K562 (cell line): ENCODE results near the gene GGCT. TPM values are rescaled to one million over a fixed set of nuclear protein-coding genes. Genes with fewer than 3 reads are reported as not detected.

ENCODE experiments used
- ASH1L ChIP-seq: fragments of 450-650 bp; IDR thresholded peaks from 2 replicates; pipeline ENCODE4 v1.6.1; 2018; ENCODE audit warnings: borderline replicate concordance, mild to moderate bottlenecking, low read depth; ENCODE audit not compliant: partially characterized antibody
- BRD4 ChIP-seq: fragments of 200-600 bp; sonication (generic); IDR thresholded peaks from 2 replicates; pipeline ENCODE4 v1.6.1; 2017; ENCODE audit warnings: inconsistent platforms
- FOXJ3 ChIP-seq: sonication (generic); formaldehyde crosslinking; IDR thresholded peaks from 2 replicates; pipeline ENCODE4 v1.4.0; 2020; ENCODE audit warnings: mild to moderate bottlenecking, missing genetic modification reagents
- GABPB1 ChIP-seq: sonication (generic); formaldehyde crosslinking; IDR thresholded peaks from 2 replicates; pipeline ENCODE4 v1.8.0; 2022; ENCODE audit warnings: mild to moderate bottlenecking, missing genetic modification reagents
- MIER1 ChIP-seq: fragments of 450-650 bp; IDR thresholded peaks from 2 replicates; pipeline ENCODE4 v1.6.1; 2016; ENCODE audit warnings: antibody characterized with exemption, mild to moderate bottlenecking, low read depth
- SLC30A9 ChIP-seq: fragments of 250-450 bp; sonication (Bioruptor Pico); IDR thresholded peaks from 2 replicates; pipeline ENCODE4 v1.8.0; 2022; ENCODE audit warnings: mild to moderate bottlenecking, moderate library complexity
- TRIM28 ChIP-seq: fragments of 450-650 bp; IDR thresholded peaks from 2 replicates; pipeline ENCODE4 v1.6.1; 2017
- polyA plus RNA-seq, 8 experiments: library from polyadenylated mRNA; depleted of rRNA in 4 of 8; stranded (reverse) in 5 of 8; unstranded in 3 of 8; fragments of >200 nt; fragmentation: Nextera tagmentation in 2 of 8; fragmentation: Illumina TruSeq in 1 of 8; extraction: Ambion mirVana in 2 of 8; extraction: Trizol in 1 of 8; gene quantifications; 2 replicates each; pipeline versions ENCODE4 v1.2.1 to v1.2.3, GENCODE V29; 2011 to 2014; ENCODE audit warnings: inconsistent platforms in 1 of 8, missing spikeins in 1 of 8
- total RNA-seq, 7 experiments: library from RNA; depleted of rRNA in 6 of 7; stranded (reverse); fragments of >200 nt in 6 of 7; fragmentation: Illumina TruSeq in 2 of 7; extraction: Trizol in 2 of 7; gene quantifications; 2 replicates each; pipeline versions ENCODE4 v1.2.1 to v1.2.3, GENCODE V29; 2011 to 2021; ENCODE audit warnings: low replicate concordance in 1 of 7
- TF ChIP-seq, protein P1 (sequence below), 2 experiments: fragments of 150-350 bp in 1 of 2; IDR thresholded peaks; 2 replicates each; pipeline ENCODE4 v1.6.1; 2012 to 2016; ENCODE audit warnings: low read depth in 2 of 2, low read length in 2 of 2, mild to moderate bottlenecking in 1 of 2, moderate library complexity in 1 of 2
- TF ChIP-seq, protein P2 (sequence below): fragments of 250-450 bp; sonication (Bioruptor Pico); IDR thresholded peaks from 2 replicates; pipeline ENCODE4 v1.4.0; 2020; ENCODE audit warnings: mild to moderate bottlenecking, moderate library complexity

GGCT gene
- total and polyA plus RNA-seq, 9 of the 15 experiments (the other 6 are each of a cell fraction or from before 2014, with no cell fraction given): 79.0 to 349 (median 136) TPM

DNA sequence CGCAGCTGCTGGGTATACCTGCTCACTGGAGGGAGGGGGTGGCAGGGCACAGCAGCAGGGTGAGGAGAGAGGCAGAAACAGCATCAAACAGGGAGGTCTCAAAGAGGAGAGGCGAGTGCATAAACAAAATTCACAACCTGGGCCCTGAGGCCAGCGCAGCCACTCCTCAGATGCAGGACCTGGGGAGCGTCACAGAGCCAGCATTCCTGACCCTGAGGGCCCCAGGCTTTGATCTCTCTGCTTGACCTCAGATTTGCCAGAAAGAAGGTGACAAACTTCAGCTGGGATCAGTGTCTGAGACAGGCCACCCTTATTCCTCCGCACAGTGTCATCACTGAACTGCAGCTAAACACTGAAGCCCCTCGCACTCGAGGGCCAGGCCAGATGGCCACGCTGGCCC lies 51.6 kb downstream of the GGCT start (continued):
- TF ChIP-seq SLC30A9 (CRISPR knock-in tag) (no peak), ASH1L (no peak), GABPB1 (CRISPR knock-in tag) (no peak), MIER1 (no peak), FOXJ3 (CRISPR knock-in tag) (no peak), BRD4 (no peak), TRIM28 (no peak)
- TF ChIP-seq, protein P1, sequence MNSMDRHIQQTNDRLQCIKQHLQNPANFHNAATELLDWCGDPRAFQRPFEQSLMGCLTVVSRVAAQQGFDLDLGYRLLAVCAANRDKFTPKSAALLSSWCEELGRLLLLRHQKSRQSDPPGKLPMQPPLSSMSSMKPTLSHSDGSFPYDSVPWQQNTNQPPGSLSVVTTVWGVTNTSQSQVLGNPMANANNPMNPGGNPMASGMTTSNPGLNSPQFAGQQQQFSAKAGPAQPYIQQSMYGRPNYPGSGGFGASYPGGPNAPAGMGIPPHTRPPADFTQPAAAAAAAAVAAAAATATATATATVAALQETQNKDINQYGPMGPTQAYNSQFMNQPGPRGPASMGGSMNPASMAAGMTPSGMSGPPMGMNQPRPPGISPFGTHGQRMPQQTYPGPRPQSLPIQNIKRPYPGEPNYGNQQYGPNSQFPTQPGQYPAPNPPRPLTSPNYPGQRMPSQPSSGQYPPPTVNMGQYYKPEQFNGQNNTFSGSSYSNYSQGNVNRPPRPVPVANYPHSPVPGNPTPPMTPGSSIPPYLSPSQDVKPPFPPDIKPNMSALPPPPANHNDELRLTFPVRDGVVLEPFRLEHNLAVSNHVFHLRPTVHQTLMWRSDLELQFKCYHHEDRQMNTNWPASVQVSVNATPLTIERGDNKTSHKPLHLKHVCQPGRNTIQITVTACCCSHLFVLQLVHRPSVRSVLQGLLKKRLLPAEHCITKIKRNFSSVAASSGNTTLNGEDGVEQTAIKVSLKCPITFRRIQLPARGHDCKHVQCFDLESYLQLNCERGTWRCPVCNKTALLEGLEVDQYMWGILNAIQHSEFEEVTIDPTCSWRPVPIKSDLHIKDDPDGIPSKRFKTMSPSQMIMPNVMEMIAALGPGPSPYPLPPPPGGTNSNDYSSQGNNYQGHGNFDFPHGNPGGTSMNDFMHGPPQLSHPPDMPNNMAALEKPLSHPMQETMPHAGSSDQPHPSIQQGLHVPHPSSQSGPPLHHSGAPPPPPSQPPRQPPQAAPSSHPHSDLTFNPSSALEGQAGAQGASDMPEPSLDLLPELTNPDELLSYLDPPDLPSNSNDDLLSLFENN (IDR thresholded peaks at IDR 0.05; ENCODE audit: low read depth in 2 of 2, low read length in 2 of 2): no peak
- TF ChIP-seq, protein P2, sequence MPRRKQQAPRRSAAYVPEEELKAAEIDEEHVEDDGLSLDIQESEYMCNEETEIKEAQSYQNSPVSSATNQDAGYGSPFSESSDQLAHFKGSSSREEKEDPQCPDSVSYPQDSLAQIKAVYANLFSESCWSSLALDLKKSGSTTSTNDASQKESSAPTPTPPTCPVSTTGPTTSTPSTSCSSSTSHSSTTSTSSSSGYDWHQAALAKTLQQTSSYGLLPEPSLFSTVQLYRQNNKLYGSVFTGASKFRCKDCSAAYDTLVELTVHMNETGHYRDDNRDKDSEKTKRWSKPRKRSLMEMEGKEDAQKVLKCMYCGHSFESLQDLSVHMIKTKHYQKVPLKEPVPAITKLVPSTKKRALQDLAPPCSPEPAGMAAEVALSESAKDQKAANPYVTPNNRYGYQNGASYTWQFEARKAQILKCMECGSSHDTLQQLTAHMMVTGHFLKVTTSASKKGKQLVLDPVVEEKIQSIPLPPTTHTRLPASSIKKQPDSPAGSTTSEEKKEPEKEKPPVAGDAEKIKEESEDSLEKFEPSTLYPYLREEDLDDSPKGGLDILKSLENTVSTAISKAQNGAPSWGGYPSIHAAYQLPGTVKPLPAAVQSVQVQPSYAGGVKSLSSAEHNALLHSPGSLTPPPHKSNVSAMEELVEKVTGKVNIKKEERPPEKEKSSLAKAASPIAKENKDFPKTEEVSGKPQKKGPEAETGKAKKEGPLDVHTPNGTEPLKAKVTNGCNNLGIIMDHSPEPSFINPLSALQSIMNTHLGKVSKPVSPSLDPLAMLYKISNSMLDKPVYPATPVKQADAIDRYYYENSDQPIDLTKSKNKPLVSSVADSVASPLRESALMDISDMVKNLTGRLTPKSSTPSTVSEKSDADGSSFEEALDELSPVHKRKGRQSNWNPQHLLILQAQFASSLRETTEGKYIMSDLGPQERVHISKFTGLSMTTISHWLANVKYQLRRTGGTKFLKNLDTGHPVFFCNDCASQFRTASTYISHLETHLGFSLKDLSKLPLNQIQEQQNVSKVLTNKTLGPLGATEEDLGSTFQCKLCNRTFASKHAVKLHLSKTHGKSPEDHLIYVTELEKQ (CRISPR knock-in tag): no peak
